H7 (cell line): Measurements from ENCODE around the gene FAM168A. TPM values are rescaled to one million over a fixed set of nuclear protein-coding genes. Genes with fewer than 3 reads are reported as not detected.
A peak's percentile ranks its signal among the peaks of the same experiment; 100 is the strongest.
"Not testable (repeated sequence)": the region's sequence is repeated elsewhere in the genome, so short reads cannot be mapped to it uniquely, and the experiment has no call there.

Experiments
- DNase-seq: peaks from one replicate; pipeline ENCODE4 v3.0.0; 2012
- H3K27me3 ChIP-seq: 2 replicates; pipeline ENCODE4 v1.6.0; 2011; ENCODE audit warnings: mild to moderate bottlenecking, low read length; ENCODE audit not compliant: control insufficient read depth, insufficient read depth
- H3K36me3 ChIP-seq: replicated peaks from 2 replicates; pipeline ENCODE4 v1.5.1; 2011; ENCODE audit warnings: low read length; ENCODE audit not compliant: control insufficient read depth, insufficient read depth
- H3K4me3 ChIP-seq: 2 replicates; pipeline ENCODE4 v1.5.1; 2011; ENCODE audit warnings: low read depth, mild to moderate bottlenecking, control low read depth, low read length, moderate library complexity; ENCODE audit not compliant: insufficient read depth
- total RNA-seq: library from RNA; depleted of rRNA; stranded (reverse); fragments of >200 nt; shearing (Covaris generic); gene quantifications from 2 replicates; pipeline ENCODE4 v1.2.3, GENCODE V29; 2014

FAM168A gene
- total RNA-seq, 1 experiment from 2014 or later, result 13.1 TPM

- Histone ChIP-seq H3K27me3 (no peaks in the 10 kb centered on the region), H3K36me3 (no peaks in the 10 kb centered on the region), H3K4me3 (no peak overlapping the region)
- no peak for DNase-seq
Measured at GRCh38 chr11:73507086-73507485, 90.8 kb downstream of the FAM168A start.

- H3K27me3 ChIP-seq, result no peaks in the 10 kb centered on the region
- no peaks in the 10 kb centered on the region for H3K36me3 ChIP-seq
Measured at GRCh38 chr11:73506038-73506437, 91.9 kb downstream of the FAM168A start.

GRCh38 chr11:73498343-73498742 is 99.6 kb downstream of the FAM168A start:
- DNase-seq, result no peak
- Histone ChIP-seq H3K36me3 (no peaks in the 10 kb centered on the region), H3K27me3 (no peaks in the 10 kb centered on the region), H3K4me3 (no peak overlapping the region)

More at GRCh38 chr11:73506038-73506437, 91.9 kb downstream of the FAM168A start:
- no peak for DNase-seq
- H3K4me3 ChIP-seq, result no peak overlapping the region

GRCh38 chr11:73496134-73496533 is 101.8 kb downstream of the FAM168A start:
- no peak for DNase-seq
- H3K27me3 ChIP-seq, result no peaks in the 10 kb centered on the region
- H3K36me3 ChIP-seq, result no peaks in the 10 kb centered on the region
- no peak overlapping the region for H3K4me3 ChIP-seq

- Histone ChIP-seq H3K4me3 (no peak overlapping the region), H3K27me3 (no peaks in the 10 kb centered on the region), H3K36me3 (no peaks in the 10 kb centered on the region)
- no peak for DNase-seq
Measured at GRCh38 chr11:73495731-73496130, 102.2 kb downstream of the FAM168A start.

- no peaks in the 10 kb centered on the region for H3K36me3 ChIP-seq
- DNase-seq, result peak; percentile 54
Measured at GRCh38 chr11:73493956-73494598, 103.8 kb downstream of the FAM168A start.

GRCh38 chr11:73481626-73482025 is 116.3 kb downstream of the FAM168A start:
- H3K27me3 ChIP-seq, result no peaks in the 10 kb centered on the region

More at GRCh38 chr11:73493956-73494598, 103.8 kb downstream of the FAM168A start:
- Histone ChIP-seq H3K27me3 (no peaks in the 10 kb centered on the region), H3K4me3 (no peak overlapping the region)

GRCh38 chr11:73480677-73481076 is 117.2 kb downstream of the FAM168A start:
- Histone ChIP-seq H3K4me3 (no peak overlapping the region), H3K36me3 (no peaks in the 10 kb centered on the region), H3K27me3 (no peaks in the 10 kb centered on the region)
- no peak for DNase-seq

More at GRCh38 chr11:73481626-73482025, 116.3 kb downstream of the FAM168A start:
- Histone ChIP-seq H3K36me3 (no peaks in the 10 kb centered on the region), H3K4me3 (no peak overlapping the region)
- no peak for DNase-seq

- peak; percentile 41 for DNase-seq
- Histone ChIP-seq H3K36me3 (no peaks in the 10 kb centered on the region), H3K27me3 (no peaks in the 10 kb centered on the region), H3K4me3 (no peak overlapping the region)
Measured at GRCh38 chr11:73478737-73479347, 119.1 kb downstream of the FAM168A start.

GRCh38 chr11:73477518-73477917 is 120.4 kb downstream of the FAM168A start:
- Histone ChIP-seq H3K36me3 (no peaks in the 10 kb centered on the region), H3K4me3 (no peak overlapping the region), H3K27me3 (no peaks in the 10 kb centered on the region)
- DNase-seq, result no peak

GRCh38 chr11:73475549-73476095 is 122.3 kb downstream of the FAM168A start:
- Histone ChIP-seq H3K27me3 (no peaks in the 10 kb centered on the region), H3K36me3 (no peaks in the 10 kb centered on the region), H3K4me3 (no peak overlapping the region)

GRCh38 chr11:73473252-73473651 is 124.7 kb downstream of the FAM168A start:
- no peak overlapping the region for H3K4me3 ChIP-seq
- DNase-seq, result no peak
- no peaks in the 10 kb centered on the region for H3K36me3 ChIP-seq
- no peaks in the 10 kb centered on the region for H3K27me3 ChIP-seq

More at GRCh38 chr11:73475549-73476095, 122.3 kb downstream of the FAM168A start:
- DNase-seq, result no peak

- not testable (repeated sequence) for DNase-seq
Measured at GRCh38 chr11:73470036-73470612, 127.8 kb downstream of the FAM168A start.

GRCh38 chr11:73469401-73469800 is 128.5 kb downstream of the FAM168A start:
- H3K27me3 ChIP-seq, result no peaks in the 10 kb centered on the region
- no peak overlapping the region for H3K4me3 ChIP-seq
- H3K36me3 ChIP-seq, result no peaks in the 10 kb centered on the region
- DNase-seq, result no peak

More at GRCh38 chr11:73470036-73470612, 127.8 kb downstream of the FAM168A start:
- not testable (repeated sequence) for H3K4me3 ChIP-seq, H3K27me3 ChIP-seq, H3K36me3 ChIP-seq
